IMR-90 (cell line): Measurements from ENCODE around the gene TEX36. TPM values are rescaled to one million over a fixed set of nuclear protein-coding genes. Genes with fewer than 3 reads are reported as not detected.
A peak's percentile ranks its signal among the peaks of the same experiment; 100 is the strongest.

Experiments
- ATAC-seq: fragments of 200-7000 bp; cut with Tn5 transposase; 2 replicates; pipeline ENCODE4 v1.9.1; 2020; ENCODE audit warnings: low read depth, mild to moderate bottlenecking, moderate library complexity
- BruUV-seq: library from RNA; stranded (reverse); fragments of 400-500 nt; replicated peaks from 2 replicates; lab custom pipeline; 2021; lab: Mats Ljungman, UMichigan
- CTCF ChIA-PET: fragments of 300-600 bp; formaldehyde crosslinking; extraction: SDS; loops from one replicate; lab custom pipeline; 2021; ENCODE audit warnings: antibody characterized with exemption; lab: Yijun Ruan, JAX
- POLR2A ChIA-PET: fragments of 300-600 bp; sonication (Branson Sonifier 250); formaldehyde crosslinking; loops from one replicate; lab custom pipeline; 2022; ENCODE audit warnings: antibody characterized with exemption; ENCODE audit not compliant: unreplicated experiment; lab: Charles Lee
- DNase-seq: peaks from one replicate; pipeline ENCODE4 v3.0.0; 2013
- H2AFZ ChIP-seq: replicated peaks from 2 replicates; pipeline ENCODE3; 2013; ENCODE audit warnings: low read length, mild to moderate bottlenecking; ENCODE audit not compliant: poor library complexity
- H2AK5ac ChIP-seq: 2 replicates; pipeline ENCODE4 v1.6.1; 2013; ENCODE audit warnings: low read depth, low read length, inconsistent platforms
- H2AK9ac ChIP-seq: replicated peaks from 2 replicates; pipeline ENCODE3; 2013; ENCODE audit warnings: mild to moderate bottlenecking, low read depth, low read length, moderate library complexity; ENCODE audit not compliant: poor library complexity
- H2BK120ac ChIP-seq: 2 replicates; pipeline ENCODE4 v1.6.1; 2013; ENCODE audit warnings: low read depth, low read length, inconsistent platforms
- H2BK15ac ChIP-seq: 3 replicates; pipeline ENCODE4 v1.6.1; 2013; ENCODE audit warnings: low read depth, low read length, inconsistent platforms
- H2BK20ac ChIP-seq: 2 replicates; pipeline ENCODE4 v1.6.1; 2013; ENCODE audit warnings: low read depth, mild to moderate bottlenecking, inconsistent platforms, low read length, moderate library complexity
- H2BK5ac ChIP-seq: 2 replicates; pipeline ENCODE4 v1.6.1; 2013; ENCODE audit warnings: mild to moderate bottlenecking, low read depth, low read length, inconsistent platforms; ENCODE audit not compliant: poor library complexity, severe bottlenecking
- H3K14ac ChIP-seq: replicated peaks from 2 replicates; pipeline ENCODE4 v1.6.1; 2013; ENCODE audit warnings: low read depth, low read length, inconsistent platforms
- H3K18ac ChIP-seq: 2 replicates; pipeline ENCODE4 v1.6.1; 2013; ENCODE audit warnings: low read depth, low read length, control low read depth
- H3K23ac ChIP-seq: 2 replicates; pipeline ENCODE4 v1.6.1; 2013; ENCODE audit warnings: low read depth, low read length, inconsistent platforms
- H3K27ac ChIP-seq: 2 replicates; pipeline ENCODE4 v1.5.1; 2013; ENCODE audit warnings: mild to moderate bottlenecking, control low read depth, low read length; ENCODE audit not compliant: insufficient read depth
- H3K27me3 ChIP-seq: 2 replicates; pipeline ENCODE4 v1.6.1; 2013; ENCODE audit warnings: low read length; ENCODE audit not compliant: control insufficient read depth, insufficient read depth
- H3K36me3 ChIP-seq: 2 replicates; pipeline ENCODE4 v1.6.1; 2013; ENCODE audit warnings: low read length, mixed read lengths; ENCODE audit not compliant: control insufficient read depth, insufficient read depth
- H3K4ac ChIP-seq: 2 replicates; pipeline ENCODE4 v1.6.1; 2013; ENCODE audit warnings: low read depth, low read length, inconsistent platforms
- H3K4me1 ChIP-seq: 2 replicates; pipeline ENCODE4 v1.6.1; 2013; ENCODE audit warnings: low read length, mixed read lengths; ENCODE audit not compliant: control insufficient read depth, insufficient read depth
- H3K4me2 ChIP-seq: 2 replicates; pipeline ENCODE4 v1.6.1; 2013; ENCODE audit warnings: low read depth, mild to moderate bottlenecking, control low read depth, low read length, moderate library complexity
- H3K4me3 ChIP-seq: 2 replicates; pipeline ENCODE4 v1.5.1; 2013; ENCODE audit warnings: low read depth, mild to moderate bottlenecking, control low read depth, low read length, moderate library complexity; ENCODE audit not compliant: insufficient read depth
- H3K56ac ChIP-seq: 2 replicates; pipeline ENCODE4 v1.6.1; 2013; ENCODE audit warnings: low read length, inconsistent platforms; ENCODE audit not compliant: insufficient read depth; ENCODE audit errors: extremely low read depth
- H3K79me1 ChIP-seq, 2 experiments: 2 replicates each; pipeline ENCODE4 v1.6.1; 2013; ENCODE audit warnings: low read length in 2 of 2, inconsistent platforms in 1 of 2, low read depth in 1 of 2
- H3K9ac ChIP-seq: 2 replicates; pipeline ENCODE4 v1.6.1; 2013; ENCODE audit warnings: low read depth, low read length, control low read depth
- H3K9me1 ChIP-seq: 2 replicates; pipeline ENCODE4 v1.6.1; 2013; ENCODE audit warnings: low read length, inconsistent platforms; ENCODE audit not compliant: insufficient read depth
- H3K9me3 ChIP-seq: 2 replicates; pipeline ENCODE4 v1.6.1; 2013; ENCODE audit warnings: low read length; ENCODE audit not compliant: control insufficient read depth, insufficient read depth
- H4K20me1 ChIP-seq: 2 replicates; pipeline ENCODE4 v1.6.1; 2013; ENCODE audit warnings: low read length, inconsistent platforms; ENCODE audit not compliant: insufficient read depth
- H4K5ac ChIP-seq: 2 replicates; pipeline ENCODE4 v1.6.1; 2013; ENCODE audit warnings: mild to moderate bottlenecking, low read depth, low read length, control low read depth
- H4K8ac ChIP-seq, 2 experiments: 2 replicates each; pipeline ENCODE4 v1.6.1; 2013; ENCODE audit warnings: low read depth in 2 of 2, low read length in 2 of 2, control low read depth in 1 of 2, inconsistent platforms in 1 of 2
- H4K91ac ChIP-seq: 2 replicates; pipeline ENCODE4 v1.6.1; 2013; ENCODE audit warnings: low read depth, low read length, inconsistent platforms; ENCODE audit not compliant: insufficient read depth
- BHLHE40 ChIP-seq: fragments of 150-350 bp; IDR thresholded peaks from 2 replicates; pipeline ENCODE4 v1.6.1; 2016; ENCODE audit warnings: mild to moderate bottlenecking, low read depth, low read length
- CHD1 ChIP-seq: IDR thresholded peaks from 2 replicates; pipeline ENCODE4 v1.6.1; 2012; ENCODE audit warnings: low read depth, low read length, improper control_type of control experiment
- FOS ChIP-seq: fragments of 150-350 bp; IDR thresholded peaks from 2 replicates; pipeline ENCODE4 v1.6.1; 2016; ENCODE audit warnings: low read depth, low read length
- MAFK ChIP-seq: IDR thresholded peaks from 2 replicates; pipeline ENCODE4 v1.6.1; 2012; ENCODE audit warnings: low read depth, low read length, improper control_type of control experiment
- MAZ ChIP-seq: IDR thresholded peaks from 2 replicates; pipeline ENCODE4 v1.6.1; 2012; ENCODE audit warnings: low read depth, mild to moderate bottlenecking, low read length, improper control_type of control experiment, moderate library complexity, borderline replicate concordance
- MXI1 ChIP-seq: IDR thresholded peaks from 2 replicates; pipeline ENCODE4 v1.6.1; 2012; ENCODE audit warnings: low read depth, mild to moderate bottlenecking, low read length, moderate library complexity, borderline replicate concordance
- NFE2L2 ChIP-seq: fragments of 150-350 bp; IDR thresholded peaks from 2 replicates; pipeline ENCODE4 v1.6.1; 2016; ENCODE audit warnings: low read depth, mild to moderate bottlenecking, low read length
- RCOR1 ChIP-seq: IDR thresholded peaks from 2 replicates; pipeline ENCODE4 v1.6.1; 2012; ENCODE audit warnings: mild to moderate bottlenecking, low read length, improper control_type of control experiment; ENCODE audit not compliant: insufficient replicate concordance
- SMC3 ChIP-seq: fragments of 150-350 bp; IDR thresholded peaks from 2 replicates; pipeline ENCODE4 v1.6.1; 2016; ENCODE audit warnings: low read depth, mild to moderate bottlenecking, antibody characterized with exemption, low read length, moderate library complexity
- WGBS, 2 experiments: methylation state at CpG; one replicate each; pipeline versions ENCODE4 v1.1.5 to v1.1.7; 2013; ENCODE audit warnings: missing lambda C conversion rate in 2 of 2; ENCODE audit not compliant: insufficient read length in 1 of 2; ENCODE audit errors: extremely low coverage in 2 of 2; 5-methylcytosine and 5-hydroxymethylcytosine counted together
- dilution Hi-C: fragments of 300-500 bp; cut with HindIII; formaldehyde crosslinking; loops from one replicate; pipeline ENCODE4 v1.14.3; 2018; ENCODE audit warnings: low sequenced_read_pairs; ENCODE audit not compliant: unreplicated experiment
- in situ Hi-C: fragments of 300-500 bp; cut with MboI; formaldehyde crosslinking; loops from 3 replicates; pipeline ENCODE4 v1.14.3; 2019; ENCODE audit warnings: low sequenced_read_pairs, inconsistent platforms, mixed read lengths
- intact Hi-C: fragments of 100-400 bp; cut with micrococcal nuclease; formaldehyde crosslinking; loops from 2 replicates; pipeline ENCODE4 v1.10.0; 2022
- polyA plus RNA-seq, 3 experiments: library from polyadenylated mRNA; depleted of rRNA; stranded (reverse); fragments of >200 nt; gene quantifications; 2 replicates each; pipeline ENCODE4 v1.2.3, GENCODE V29; 2012; ENCODE audit warnings: low replicate concordance in 1 of 3
- total RNA-seq: library from RNA; depleted of rRNA; stranded (reverse); fragments of >200 nt; gene quantifications from 2 replicates; pipeline ENCODE4 v1.2.3, GENCODE V29; 2012
- TF ChIP-seq, protein P1 (sequence below): conservative IDR thresholded peaks from 2 replicates; pipeline ENCODE4 v1.5.1; 2012; ENCODE audit warnings: mild to moderate bottlenecking, low read depth, low read length, improper control_type of control experiment

TEX36 gene
- total and polyA plus RNA-seq, 2 of the 4 experiments (the other 2 are of a cell fraction): not detected

DNA sequence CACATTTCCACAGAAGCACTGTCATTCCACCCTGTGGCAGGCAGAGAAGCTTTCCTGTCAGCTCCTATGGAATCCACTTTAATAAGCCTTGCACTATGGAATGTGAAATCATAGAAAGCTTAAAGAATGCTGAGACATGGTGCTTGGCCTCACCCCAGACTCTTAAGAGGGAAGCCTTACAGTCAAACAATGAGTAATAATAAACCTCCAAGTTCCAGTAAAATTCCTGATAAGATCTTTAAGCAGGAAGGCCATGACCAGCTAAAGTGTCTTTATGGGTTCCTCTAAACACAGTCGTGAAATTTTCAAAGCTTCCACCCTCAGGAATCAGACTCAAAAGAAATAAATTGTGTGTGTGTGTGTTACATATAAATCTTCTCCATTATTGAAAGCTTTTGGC, 11.9 kb upstream of the TEX36 start:
- BruUV-seq: no TSS peak

More for the DNA sequence above, 11.9 kb upstream of the TEX36 start:
- peaks cover 5% of the 10 kb centered on the region; the same call in 1 of the 2 replicates for H3K4me1 ChIP-seq
- no peak overlapping the region for H2AK5ac ChIP-seq
- WGBS, 2 experiments: no CpG with 5 or more reads among the region's 1 CpG
- H3K23ac ChIP-seq: no peak overlapping the region
- ChIA-PET POLR2A (no interaction called here), CTCF (no interaction called here)
- H3K18ac ChIP-seq: no peak overlapping the region; the same call in 1 of the 2 replicates
- no peak overlapping the region for H3K4ac ChIP-seq
- no peaks in the 10 kb centered on the region for H3K9me1 ChIP-seq
- dilution Hi-C loops: no loop called here
- H3K27ac ChIP-seq: no peak overlapping the region; the same call in 1 of the 2 replicates
- DNase-seq: peak; percentile 85
- H3K9ac ChIP-seq: no peak overlapping the region
- no peaks in the 10 kb centered on the region for H4K20me1 ChIP-seq
- no peaks in the 10 kb centered on the region for H3K79me1 ChIP-seq
- no peak overlapping the region for H2BK5ac ChIP-seq
- H3K56ac ChIP-seq: no peak overlapping the region
- intact Hi-C loops: no loop called here
- H3K14ac ChIP-seq: no peak overlapping the region
- H4K8ac ChIP-seq: no peak overlapping the region
- TF ChIP-seq MAZ (no peak), RCOR1 (no peak), MAFK (0 out of 2 replicates have a peak, but pooled peaks have one; percentile 3), BHLHE40 (no peak), FOS (no peak), CHD1 (no peak), MXI1 (no peak), SMC3 (no peak), NFE2L2 (peak; percentile 77)
- TF ChIP-seq, protein P1, sequence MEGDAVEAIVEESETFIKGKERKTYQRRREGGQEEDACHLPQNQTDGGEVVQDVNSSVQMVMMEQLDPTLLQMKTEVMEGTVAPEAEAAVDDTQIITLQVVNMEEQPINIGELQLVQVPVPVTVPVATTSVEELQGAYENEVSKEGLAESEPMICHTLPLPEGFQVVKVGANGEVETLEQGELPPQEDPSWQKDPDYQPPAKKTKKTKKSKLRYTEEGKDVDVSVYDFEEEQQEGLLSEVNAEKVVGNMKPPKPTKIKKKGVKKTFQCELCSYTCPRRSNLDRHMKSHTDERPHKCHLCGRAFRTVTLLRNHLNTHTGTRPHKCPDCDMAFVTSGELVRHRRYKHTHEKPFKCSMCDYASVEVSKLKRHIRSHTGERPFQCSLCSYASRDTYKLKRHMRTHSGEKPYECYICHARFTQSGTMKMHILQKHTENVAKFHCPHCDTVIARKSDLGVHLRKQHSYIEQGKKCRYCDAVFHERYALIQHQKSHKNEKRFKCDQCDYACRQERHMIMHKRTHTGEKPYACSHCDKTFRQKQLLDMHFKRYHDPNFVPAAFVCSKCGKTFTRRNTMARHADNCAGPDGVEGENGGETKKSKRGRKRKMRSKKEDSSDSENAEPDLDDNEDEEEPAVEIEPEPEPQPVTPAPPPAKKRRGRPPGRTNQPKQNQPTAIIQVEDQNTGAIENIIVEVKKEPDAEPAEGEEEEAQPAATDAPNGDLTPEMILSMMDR: no peak
- H4K5ac ChIP-seq: no peak overlapping the region
- in situ Hi-C loops: loop anchor here (10.0 kb wide), 1 partner anchor 650 kb away; no protein-coding TSS in a partner anchor
- H3K36me3 ChIP-seq: no peaks in the 10 kb centered on the region
- peaks cover 11% of the 10 kb centered on the region for H3K27me3 ChIP-seq
- ATAC-seq: peak; percentile 86
- H3K9me3 ChIP-seq: no peaks in the 10 kb centered on the region
- no peak overlapping the region for H3K4me2 ChIP-seq
- no peak overlapping the region for H3K4me3 ChIP-seq
- no peak overlapping the region for H4K91ac ChIP-seq
- no peak overlapping the region for H2AFZ ChIP-seq
- no peak overlapping the region for H2AK9ac ChIP-seq
- no peak overlapping the region for H2BK20ac ChIP-seq
- no peak overlapping the region for H2BK120ac ChIP-seq
- no peak overlapping the region for H2BK15ac ChIP-seq
